OCI-LY3 (cell line): ENCODE measurements around the gene HEG1.

Source experiments
- H2AFZ ChIP-seq: fragments of 200-600, 300-600 bp; shearing (Covaris generic); 2 replicates; pipeline ENCODE4 v1.6.0; 2014; ENCODE audit warnings: antibody characterized with exemption, low read depth, low read length
- H3K27ac ChIP-seq: fragments of 200-600, 300-600 bp; sonication (generic); 2 replicates; pipeline ENCODE4 v1.5.1; 2014; ENCODE audit warnings: mild to moderate bottlenecking, low read length, moderate library complexity, mixed read lengths
- H3K27me3 ChIP-seq: fragments of 200-600, 300-600 bp; sonication (generic); 2 replicates; pipeline ENCODE4 v1.6.1; 2014; ENCODE audit warnings: low read depth, low read length, mixed read lengths
- H3K36me3 ChIP-seq: fragments of 200-600, 300-600 bp; sonication (generic); replicated peaks from 2 replicates; pipeline ENCODE3; 2014; ENCODE audit warnings: low read depth, low read length, mixed read lengths
- H3K4me1 ChIP-seq: fragments of 300-600, 200-600 bp; sonication (generic); 2 replicates; pipeline ENCODE4 v1.6.1; 2014; ENCODE audit warnings: low read length, mixed read lengths
- H3K4me2 ChIP-seq: fragments of 200-600, 300-600 bp; sonication (generic); 2 replicates; pipeline ENCODE4 v1.6.1; 2014; ENCODE audit warnings: low read length, mixed read lengths
- H3K4me3 ChIP-seq: fragments of 300-600, 200-600 bp; sonication (generic); 2 replicates; pipeline ENCODE4 v1.5.1; 2014; ENCODE audit warnings: antibody characterized with exemption, mild to moderate bottlenecking, low read length, moderate library complexity
- H3K79me2 ChIP-seq: fragments of 300-600, 200-600 bp; shearing (Covaris generic); 2 replicates; pipeline ENCODE4 v1.6.1; 2014; ENCODE audit warnings: mild to moderate bottlenecking, low read length, mixed read lengths
- H3K9ac ChIP-seq: fragments of 300-600, 200-600 bp; shearing (Covaris generic); 2 replicates; pipeline ENCODE4 v1.6.0; 2014; ENCODE audit warnings: mild to moderate bottlenecking, low read length, moderate library complexity
- H3K9me3 ChIP-seq: fragments of 200-600, 300-600 bp; shearing (Covaris generic); 2 replicates; pipeline ENCODE4 v1.6.1; 2014; ENCODE audit warnings: low read length, mixed read lengths; ENCODE audit not compliant: insufficient read depth
- H4K20me1 ChIP-seq: fragments of 200-600, 300-600 bp; sonication (generic); 2 replicates; pipeline ENCODE4 v1.6.1; 2016; ENCODE audit warnings: low read length, mixed read lengths; ENCODE audit not compliant: insufficient read depth
- EZH2phosphoT487 ChIP-seq: fragments of 200-600 bp; shearing (Covaris generic); IDR thresholded peaks from 2 replicates; pipeline ENCODE4 v1.6.1; 2018; ENCODE audit warnings: antibody characterized with exemption, mixed run types, low read depth
- TF ChIP-seq, protein P1 (sequence below): fragments of 200-600, 300-600 bp; sonication (generic); IDR thresholded peaks from 2 replicates; pipeline ENCODE4 v1.5.1; 2014; ENCODE audit warnings: antibody characterized with exemption, low read length, low read depth

HEG1 gene

DNA sequence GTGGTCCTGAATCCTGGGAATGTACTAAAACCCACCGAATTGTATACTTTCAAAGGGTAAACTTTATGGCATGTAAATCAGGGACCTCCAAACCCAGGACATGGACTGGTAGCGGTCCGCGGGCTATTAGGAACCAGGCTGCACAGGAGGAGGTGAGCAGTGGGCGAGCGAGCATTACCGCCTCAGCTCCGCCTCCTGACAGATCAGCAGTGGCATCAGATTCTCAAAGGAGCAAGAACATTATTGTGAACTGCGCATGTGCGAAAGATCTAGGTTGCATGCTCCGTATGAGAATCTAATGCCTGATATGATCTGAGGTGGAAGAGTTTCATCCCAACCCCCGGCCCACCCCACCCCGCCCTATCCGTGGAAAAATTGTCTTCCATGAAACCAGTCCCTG lies 22.2 kb downstream of the HEG1 start:
- H3K36me3 ChIP-seq: peaks cover 8% of the 10 kb centered on the region
- H3K4me3 ChIP-seq: no peak overlapping the region
- H3K27me3 ChIP-seq: peaks cover 13% of the 10 kb centered on the region
- no peaks in the 10 kb centered on the region for H3K79me2 ChIP-seq
- H3K4me1 ChIP-seq: peaks cover 4% of the 10 kb centered on the region
- H3K27ac ChIP-seq: no peak overlapping the region
- H2AFZ ChIP-seq: no peak overlapping the region
- TF ChIP-seq, protein P1, sequence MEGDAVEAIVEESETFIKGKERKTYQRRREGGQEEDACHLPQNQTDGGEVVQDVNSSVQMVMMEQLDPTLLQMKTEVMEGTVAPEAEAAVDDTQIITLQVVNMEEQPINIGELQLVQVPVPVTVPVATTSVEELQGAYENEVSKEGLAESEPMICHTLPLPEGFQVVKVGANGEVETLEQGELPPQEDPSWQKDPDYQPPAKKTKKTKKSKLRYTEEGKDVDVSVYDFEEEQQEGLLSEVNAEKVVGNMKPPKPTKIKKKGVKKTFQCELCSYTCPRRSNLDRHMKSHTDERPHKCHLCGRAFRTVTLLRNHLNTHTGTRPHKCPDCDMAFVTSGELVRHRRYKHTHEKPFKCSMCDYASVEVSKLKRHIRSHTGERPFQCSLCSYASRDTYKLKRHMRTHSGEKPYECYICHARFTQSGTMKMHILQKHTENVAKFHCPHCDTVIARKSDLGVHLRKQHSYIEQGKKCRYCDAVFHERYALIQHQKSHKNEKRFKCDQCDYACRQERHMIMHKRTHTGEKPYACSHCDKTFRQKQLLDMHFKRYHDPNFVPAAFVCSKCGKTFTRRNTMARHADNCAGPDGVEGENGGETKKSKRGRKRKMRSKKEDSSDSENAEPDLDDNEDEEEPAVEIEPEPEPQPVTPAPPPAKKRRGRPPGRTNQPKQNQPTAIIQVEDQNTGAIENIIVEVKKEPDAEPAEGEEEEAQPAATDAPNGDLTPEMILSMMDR: no peak
- no peak for TF ChIP-seq EZH2phosphoT487
- no peaks in the 10 kb centered on the region for H4K20me1 ChIP-seq
- H3K4me2 ChIP-seq: no peak overlapping the region
- no peak overlapping the region for H3K9ac ChIP-seq
- H3K9me3 ChIP-seq: peaks cover 22% of the 10 kb centered on the region

DNA sequence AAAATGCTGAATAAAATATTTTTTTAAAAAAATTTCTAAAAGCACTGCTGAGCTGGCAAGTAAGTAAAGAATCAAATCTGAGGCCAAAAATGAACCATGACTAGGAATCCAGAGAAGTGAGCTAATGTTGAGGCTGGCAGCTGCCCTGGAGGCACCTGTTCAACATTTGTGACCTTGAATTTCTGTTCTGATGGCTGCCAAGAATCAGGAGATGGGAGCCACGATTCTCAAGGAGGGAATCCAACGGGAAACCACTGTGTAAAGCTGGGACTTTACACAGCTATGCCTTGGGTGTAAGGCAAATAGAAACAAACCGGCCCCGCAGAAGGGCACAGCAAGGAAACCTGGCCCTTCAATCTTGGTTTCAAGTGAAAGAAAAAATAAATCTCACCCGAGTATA lies 22.7 kb downstream of the HEG1 start:
- Histone ChIP-seq H3K4me1 (peaks cover 4% of the 10 kb centered on the region), H3K79me2 (no peaks in the 10 kb centered on the region), H3K4me2 (no peak overlapping the region)

DNA sequence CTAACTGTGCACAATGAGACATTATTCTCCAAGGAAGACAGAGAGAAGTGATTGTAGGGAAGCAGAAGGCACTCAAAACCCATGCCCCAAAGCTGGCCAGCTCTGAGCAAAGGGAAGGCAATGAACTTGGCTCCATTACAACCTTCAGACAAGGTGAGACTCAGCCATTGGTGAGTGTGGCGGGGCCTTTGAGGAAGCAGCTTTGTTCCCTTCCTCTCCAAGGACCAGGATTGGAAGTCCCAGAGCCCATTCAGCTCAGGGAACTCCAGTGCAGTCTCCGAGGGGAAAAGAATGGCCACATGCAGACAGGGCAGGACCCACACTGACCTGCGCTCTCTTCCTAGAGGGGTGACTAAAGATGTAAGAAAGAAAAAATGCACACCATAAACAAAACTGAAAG lies 23.1 kb downstream of the HEG1 start:
- H2AFZ ChIP-seq: no peak overlapping the region
- H4K20me1 ChIP-seq: no peaks in the 10 kb centered on the region
- H3K9ac ChIP-seq: no peak overlapping the region
- peaks cover 13% of the 10 kb centered on the region for H3K27me3 ChIP-seq
- peaks cover 22% of the 10 kb centered on the region for H3K9me3 ChIP-seq
- H3K27ac ChIP-seq: no peak overlapping the region
- H3K79me2 ChIP-seq: no peaks in the 10 kb centered on the region
- no peak overlapping the region for H3K4me3 ChIP-seq
- TF ChIP-seq, protein P1: no peak
- TF ChIP-seq EZH2phosphoT487: no peak
- peaks cover 8% of the 10 kb centered on the region for H3K36me3 ChIP-seq
- H3K4me2 ChIP-seq: no peak overlapping the region
- peaks cover 4% of the 10 kb centered on the region for H3K4me1 ChIP-seq

More for the DNA sequence above, 22.7 kb downstream of the HEG1 start:
- H3K27me3 ChIP-seq: peaks cover 13% of the 10 kb centered on the region
- no peak overlapping the region for H3K4me3 ChIP-seq
- H2AFZ ChIP-seq: no peak overlapping the region
- TF ChIP-seq, protein P1: no peak
- no peak for TF ChIP-seq EZH2phosphoT487
- peaks cover 8% of the 10 kb centered on the region for H3K36me3 ChIP-seq
- no peak overlapping the region for H3K27ac ChIP-seq
- peaks cover 22% of the 10 kb centered on the region for H3K9me3 ChIP-seq
- no peak overlapping the region for H3K9ac ChIP-seq
- no peaks in the 10 kb centered on the region for H4K20me1 ChIP-seq

DNA sequence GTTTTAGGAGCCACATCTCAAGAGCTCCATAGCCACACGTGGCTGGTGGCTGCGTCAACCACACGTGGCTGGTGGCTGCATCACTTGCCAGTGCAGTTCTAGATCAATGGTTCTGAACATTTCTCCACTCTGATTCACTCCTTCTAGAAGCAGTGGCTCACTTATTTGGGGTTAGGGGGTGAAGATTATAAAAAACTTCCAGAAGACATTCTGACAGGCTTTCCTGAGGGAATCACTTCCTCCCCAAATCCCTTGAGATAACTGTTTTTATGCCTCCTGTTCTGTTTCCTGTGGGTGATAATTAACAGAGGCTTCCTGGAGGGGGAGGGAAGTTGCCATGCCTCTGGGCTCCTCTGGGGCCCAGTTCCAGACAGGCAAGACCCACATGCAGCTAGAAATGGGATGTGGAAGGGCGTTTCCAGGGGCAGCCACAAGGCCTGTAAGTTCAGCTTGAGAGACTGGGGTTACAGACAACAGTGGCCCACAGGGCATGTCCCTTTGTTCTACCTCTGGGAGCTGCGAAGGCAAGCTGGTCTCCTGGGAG lies 23.6 kb downstream of the HEG1 start:
- Histone ChIP-seq H3K4me3 (no peak overlapping the region), H3K9ac (no peak overlapping the region), H3K9me3 (peaks cover 22% of the 10 kb centered on the region), H3K36me3 (peaks cover 8% of the 10 kb centered on the region), H4K20me1 (no peaks in the 10 kb centered on the region), H2AFZ (no peak overlapping the region), H3K4me1 (peaks cover 4% of the 10 kb centered on the region), H3K79me2 (no peaks in the 10 kb centered on the region), H3K27ac (no peak overlapping the region), H3K27me3 (peaks cover 13% of the 10 kb centered on the region), H3K4me2 (no peak overlapping the region)
- TF ChIP-seq, protein P1: no peak
- TF ChIP-seq EZH2phosphoT487: no peak
